G401.6 (cell line): ENCODE data around the gene NXPH1.
"Not testable (repeated sequence)": the region's sequence is repeated elsewhere in the genome, so short reads cannot be mapped to it uniquely, and the experiment has no call there.

Experiments
- FAIRE-seq: peaks from 2 replicates; lab custom pipeline; 2012; peaks lifted over from hg19 to GRCh38; lab: Jason Lieb, UNC

Gene NXPH1

GRCh38 chr7:8719102-8719501 is 285.7 kb downstream of the NXPH1 start:
- no peak for FAIRE-seq

DNA sequence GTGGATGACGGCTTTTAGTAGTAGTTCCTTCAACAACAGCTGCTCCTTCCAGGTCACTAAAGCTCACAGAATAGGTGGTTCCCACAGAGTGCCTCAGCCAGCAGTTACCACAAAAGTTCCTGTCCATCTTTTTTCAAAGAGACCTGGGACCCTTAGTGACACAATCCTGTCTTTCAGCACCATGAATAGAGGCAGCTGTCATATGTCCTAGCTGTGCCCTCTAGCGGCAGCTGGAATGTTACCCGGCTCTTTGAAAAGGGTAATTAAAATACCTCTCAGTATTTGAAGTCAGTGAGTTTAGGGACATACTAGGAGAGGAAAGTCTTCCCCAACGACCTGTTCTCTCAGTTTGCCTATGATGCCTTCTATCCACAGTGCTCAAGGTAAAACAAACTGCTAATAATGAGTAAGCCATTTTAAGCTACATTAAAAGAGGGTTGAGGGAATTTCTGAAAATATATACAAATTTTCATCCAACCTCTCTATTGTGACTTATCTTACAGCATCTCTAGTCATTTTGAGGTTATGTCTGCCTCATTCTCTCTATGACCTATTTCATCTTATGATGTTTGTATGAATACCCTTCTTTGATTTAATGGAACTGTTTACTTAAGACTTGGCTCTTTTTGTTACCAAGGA is 290.8 kb downstream of the NXPH1 start:
- peak; percentile 85 for FAIRE-seq

DNA sequence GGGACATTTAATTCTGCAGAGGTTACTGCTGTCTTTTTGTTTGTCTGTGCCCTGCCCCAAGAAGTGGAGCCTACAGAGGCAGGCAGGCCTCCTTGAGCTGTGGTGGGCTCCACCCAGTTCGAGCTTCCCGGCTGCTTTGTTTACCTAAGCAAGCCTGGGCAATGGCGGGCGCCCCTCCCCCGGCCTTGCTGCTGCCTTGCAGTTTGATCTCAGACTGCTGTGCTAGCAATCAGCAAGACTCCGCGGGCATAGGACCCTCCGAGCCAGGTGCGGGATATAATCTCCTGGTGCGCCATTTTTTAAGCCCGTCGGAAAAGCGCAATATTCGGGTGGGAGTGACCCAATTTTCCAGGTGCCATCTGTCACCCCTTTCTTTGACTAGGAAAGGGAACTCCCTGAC is 298.3 kb downstream of the NXPH1 start:
- FAIRE-seq, result not testable (repeated sequence)

DNA sequence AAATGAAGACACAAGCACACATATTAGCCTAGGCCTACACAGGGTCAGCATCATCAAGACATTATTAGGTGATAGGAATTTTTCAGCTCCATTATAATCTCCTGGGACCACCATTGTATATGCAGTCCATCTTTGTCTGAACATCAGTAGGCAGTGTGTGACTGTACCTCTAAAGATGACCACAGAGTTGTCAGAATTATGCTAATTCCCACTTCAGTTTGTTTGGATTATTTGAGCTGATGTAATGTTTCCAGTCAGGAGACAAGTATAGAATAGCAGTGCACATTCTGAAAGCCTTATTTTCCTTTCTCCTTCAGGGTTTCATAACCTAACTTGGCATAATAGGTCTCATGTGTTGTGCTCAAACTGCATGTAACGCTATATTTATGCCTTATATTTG is 306.4 kb downstream of the NXPH1 start:
- FAIRE-seq, result no peak

- no peak for FAIRE-seq
These were observed 309.4 kb downstream of the NXPH1 start for GRCh38 chr7:8742837-8743236.

- no peak for FAIRE-seq
These were observed 313.9 kb downstream of the NXPH1 start for GRCh38 chr7:8747338-8747737.

DNA sequence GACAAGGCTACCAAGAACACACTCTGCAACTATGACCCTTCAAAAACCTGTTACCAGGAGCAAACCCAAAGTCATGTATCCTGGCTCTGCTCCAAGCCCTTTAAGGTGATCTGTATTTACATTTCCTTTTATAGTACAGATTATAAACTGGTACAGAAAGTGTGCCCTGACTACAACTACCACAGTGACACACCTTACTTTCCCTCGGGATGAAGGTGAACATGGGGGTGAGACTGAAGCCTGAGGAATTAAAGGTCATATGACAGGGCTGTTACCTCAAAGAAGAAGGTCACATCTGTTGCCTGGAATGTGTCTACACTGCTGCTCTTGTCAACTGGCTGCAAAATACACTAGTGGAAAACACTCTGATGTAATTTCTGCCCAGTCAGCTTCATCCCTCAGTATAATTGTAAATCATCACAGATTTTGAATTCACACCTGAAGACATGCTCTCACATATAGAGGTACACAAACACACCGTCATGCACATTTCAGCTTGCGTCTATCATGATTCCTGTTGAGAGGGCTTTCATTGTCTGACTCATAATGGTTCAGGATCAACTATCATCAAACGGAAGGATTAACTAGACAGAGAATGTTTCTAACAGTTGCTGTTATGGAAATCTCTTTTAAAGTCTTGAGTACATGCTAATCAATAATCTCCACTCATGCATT is 318.3 kb downstream of the NXPH1 start:
- FAIRE-seq, result no peak

GRCh38 chr7:8753355-8753754 is 319.9 kb downstream of the NXPH1 start:
- FAIRE-seq, result no peak

GRCh38 chr7:8761731-8762130 is 328.3 kb downstream of the NXPH1 start:
- FAIRE-seq, result peak; percentile 56

DNA sequence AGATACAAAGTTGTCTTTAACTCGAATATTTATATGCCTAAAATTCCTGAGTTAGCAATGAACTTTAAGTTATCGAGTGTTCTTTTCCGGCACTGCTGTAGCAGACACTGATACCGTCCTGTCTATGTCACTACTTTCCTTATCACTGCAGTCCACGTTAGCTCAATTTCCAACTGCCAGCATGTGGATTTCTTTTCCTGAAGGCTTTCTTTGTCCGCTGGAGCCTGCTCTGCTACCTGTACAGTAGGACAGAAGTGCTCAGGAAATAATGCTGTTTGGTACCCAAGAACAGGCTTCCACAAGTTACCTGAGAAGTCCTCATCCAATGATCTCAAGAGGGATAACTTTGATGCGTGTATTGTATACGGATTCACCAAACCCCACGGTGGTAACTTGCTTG is 329.4 kb downstream of the NXPH1 start:
- no peak for FAIRE-seq

DNA sequence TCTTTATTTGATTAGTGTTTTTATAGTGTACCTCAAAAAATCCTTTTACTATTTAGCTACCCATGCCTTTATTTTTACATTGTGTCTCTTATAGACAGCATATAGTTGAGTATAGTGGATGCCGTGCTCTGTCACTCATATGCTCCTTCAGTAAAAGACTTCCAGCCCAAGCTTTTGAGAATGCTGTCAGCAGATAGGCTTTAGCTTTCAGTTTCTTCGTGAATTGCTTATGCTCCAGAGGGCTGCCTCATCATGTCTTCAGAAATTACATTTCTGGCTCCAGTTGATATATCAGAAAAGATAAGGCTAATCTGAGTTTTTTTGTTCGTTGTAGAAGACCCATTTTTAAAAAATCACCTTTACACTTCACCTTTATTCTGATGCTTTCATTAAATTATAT is 332.0 kb downstream of the NXPH1 start:
- FAIRE-seq, result no peak

- no peak for FAIRE-seq
These were observed 340.1 kb downstream of the NXPH1 start for GRCh38 chr7:8773518-8773917.

GRCh38 chr7:8778459-8778858 is 345.1 kb downstream of the NXPH1 start:
- FAIRE-seq, result no peak

DNA sequence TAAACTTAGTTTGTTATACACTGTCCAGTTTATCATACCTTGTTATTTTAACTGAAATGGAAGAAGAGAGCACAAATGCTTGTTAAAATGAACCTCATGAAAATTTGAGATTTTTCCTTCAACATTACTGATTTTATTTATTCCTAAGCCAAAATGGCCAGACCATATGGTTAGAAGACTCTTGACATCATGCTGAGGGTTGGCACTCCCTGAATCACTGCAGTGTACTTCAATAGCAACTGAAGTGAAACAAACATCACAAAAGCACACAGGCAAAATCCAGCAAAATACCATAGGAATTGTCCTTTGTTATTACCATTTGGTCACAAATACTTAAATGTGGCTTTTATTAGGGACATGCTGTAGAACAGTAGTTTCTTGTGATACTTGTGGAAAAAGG is 347.8 kb downstream of the NXPH1 start:
- no peak for FAIRE-seq

GRCh38 chr7:8783229-8783628 is 349.8 kb downstream of the NXPH1 start:
- no peak for FAIRE-seq

GRCh38 chr7:8785081-8785480 is 351.7 kb downstream of the NXPH1 start:
- no peak for FAIRE-seq

- no peak for FAIRE-seq
These were observed 367.6 kb downstream of the NXPH1 start for GRCh38 chr7:8800986-8801385.
